HG03097 (cell line): ENCODE measurements around the gene PDSS2.
"Not testable (repeated sequence)": the region's sequence is repeated elsewhere in the genome, so short reads cannot be mapped to it uniquely, and the experiment has no call there.

ENCODE experiments used
- ATAC-seq: cut with Tn5 transposase; IDR thresholded peaks from one replicate; pipeline ENCODE4 v1.9.1; 2021; ENCODE audit not compliant: unreplicated experiment, low FRiP score

The PDSS2 gene

GRCh38 chr6:107231243-107231642 lies 228.1 kb downstream of the PDSS2 start:
- ATAC-seq = no peak

GRCh38 chr6:107230448-107230847 lies 228.9 kb downstream of the PDSS2 start:
- ATAC-seq = no peak

GRCh38 chr6:107230024-107230423 lies 229.3 kb downstream of the PDSS2 start:
- ATAC-seq = no peak

GRCh38 chr6:107228754-107229153 lies 230.6 kb downstream of the PDSS2 start:
- ATAC-seq = no peak

GRCh38 chr6:107221519-107221918 lies 237.8 kb downstream of the PDSS2 start:
- no peak for ATAC-seq

DNA sequence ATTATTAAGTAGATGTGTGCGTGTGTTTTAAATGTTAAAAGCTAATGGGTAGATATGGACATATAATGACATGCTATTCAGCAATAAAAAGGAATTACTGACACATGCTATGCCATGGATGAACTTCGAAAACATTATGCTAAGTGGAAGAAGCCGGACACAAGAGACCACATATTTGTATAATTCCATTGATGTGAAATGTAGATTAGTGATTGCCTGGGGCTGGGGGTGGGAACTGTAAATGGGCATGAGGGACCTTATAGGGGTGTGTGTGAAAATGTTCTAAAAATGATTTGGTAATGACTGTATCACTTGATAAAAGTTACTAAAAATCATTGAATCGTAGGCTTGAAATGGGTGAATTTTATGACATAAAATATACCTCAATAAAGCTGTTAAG lies 239.5 kb downstream of the PDSS2 start:
- ATAC-seq = no peak

- no peak for ATAC-seq
Measured at GRCh38 chr6:107218142-107218541, 241.2 kb downstream of the PDSS2 start.

DNA sequence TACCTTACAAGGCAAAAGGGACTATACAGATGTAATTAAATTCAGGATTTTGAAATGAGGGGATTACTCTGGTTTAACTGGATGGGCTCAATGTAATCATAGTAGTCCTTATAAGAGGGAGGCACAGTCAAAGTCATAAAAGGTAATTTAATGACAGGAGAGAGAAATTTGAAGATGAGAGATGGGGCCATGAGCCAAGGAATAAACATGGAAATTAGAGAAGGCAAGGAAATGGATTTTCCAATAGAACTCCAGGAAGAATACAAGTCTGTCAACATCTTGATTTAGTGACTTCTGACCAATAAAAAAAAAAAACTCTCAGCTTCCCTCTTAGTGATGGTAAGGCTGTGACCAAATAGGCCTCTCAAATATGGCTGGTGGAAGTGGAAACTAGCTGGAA lies 242.1 kb downstream of the PDSS2 start:
- no peak for ATAC-seq

GRCh38 chr6:107216197-107216933 lies 243.0 kb downstream of the PDSS2 start:
- no peak for ATAC-seq

- ATAC-seq = no peak
Measured at GRCh38 chr6:107215334-107215733, 244.0 kb downstream of the PDSS2 start.

- no peak for ATAC-seq
Measured at GRCh38 chr6:107214655-107215054, 244.7 kb downstream of the PDSS2 start.

DNA sequence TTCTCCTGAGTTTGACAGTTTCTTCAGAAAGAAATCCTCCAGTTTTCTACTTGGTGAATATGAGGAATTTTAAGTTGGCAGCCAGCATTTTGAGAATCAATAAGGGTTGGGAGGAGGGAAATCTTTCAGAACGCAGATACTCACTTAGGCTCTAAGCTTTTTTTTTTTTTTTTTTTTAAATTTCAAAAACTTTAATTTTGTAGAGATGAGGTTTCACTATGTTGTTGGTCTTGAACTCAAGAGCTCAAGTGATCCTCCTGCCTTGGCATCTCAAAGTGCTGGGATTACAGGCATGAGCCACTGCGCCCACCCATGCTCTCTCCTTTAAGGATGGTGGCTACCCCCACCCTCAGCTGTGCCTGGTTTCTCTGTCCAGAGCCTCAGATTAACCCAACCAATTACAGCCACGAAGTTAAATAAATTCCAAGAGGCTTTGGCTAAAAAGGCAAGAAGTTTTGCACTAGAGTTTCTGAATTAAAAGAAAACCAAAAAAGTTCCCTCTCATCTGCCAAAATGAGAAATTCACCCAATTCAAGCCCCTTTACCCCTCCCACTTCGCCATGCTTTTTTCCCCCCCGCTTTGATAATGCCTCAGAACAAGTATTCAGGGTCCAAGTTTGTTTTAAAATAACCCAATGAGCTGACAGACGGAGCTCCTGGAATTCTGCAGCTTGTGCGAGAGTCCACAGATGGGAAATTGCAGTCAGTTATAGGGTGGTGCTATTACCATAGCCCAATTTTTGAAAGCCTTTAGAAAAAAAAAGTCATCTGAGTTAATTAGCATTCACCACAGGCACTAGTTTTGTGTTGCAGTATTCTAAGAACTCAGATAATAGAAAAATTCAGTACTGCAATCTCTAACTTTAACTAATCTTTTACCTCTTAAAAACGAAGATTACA lies 249.7 kb downstream of the PDSS2 start:
- no peak for ATAC-seq

DNA sequence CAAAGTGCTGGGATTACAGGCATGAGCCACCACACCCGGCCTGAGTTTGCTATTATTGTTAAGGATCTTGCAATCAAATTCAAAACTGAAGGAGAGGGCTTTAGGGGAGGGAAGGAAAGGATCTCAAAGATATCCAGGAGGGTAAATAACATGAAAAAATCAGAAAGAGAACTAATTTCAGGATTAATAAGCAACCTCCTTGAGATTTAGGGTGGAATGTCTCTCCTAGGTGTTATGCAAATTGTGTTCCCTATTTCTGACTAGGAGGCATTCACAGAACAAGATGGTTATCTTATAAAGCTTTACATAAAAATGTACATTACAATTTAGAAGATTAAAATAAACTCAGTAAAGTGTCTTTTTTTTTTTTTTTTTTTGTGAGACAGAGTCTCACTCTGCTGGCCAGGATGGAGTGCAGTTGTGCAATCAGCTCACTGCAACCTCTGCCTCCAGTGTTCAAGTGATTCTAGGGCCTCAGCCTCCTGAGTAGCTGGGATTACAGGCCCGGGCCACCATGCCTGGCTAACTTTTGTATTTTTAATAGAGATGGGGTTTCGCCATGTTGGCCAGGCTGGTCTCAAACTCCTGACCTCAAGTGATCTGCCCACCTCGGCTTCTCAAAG lies 252.0 kb downstream of the PDSS2 start:
- no peak for ATAC-seq

DNA sequence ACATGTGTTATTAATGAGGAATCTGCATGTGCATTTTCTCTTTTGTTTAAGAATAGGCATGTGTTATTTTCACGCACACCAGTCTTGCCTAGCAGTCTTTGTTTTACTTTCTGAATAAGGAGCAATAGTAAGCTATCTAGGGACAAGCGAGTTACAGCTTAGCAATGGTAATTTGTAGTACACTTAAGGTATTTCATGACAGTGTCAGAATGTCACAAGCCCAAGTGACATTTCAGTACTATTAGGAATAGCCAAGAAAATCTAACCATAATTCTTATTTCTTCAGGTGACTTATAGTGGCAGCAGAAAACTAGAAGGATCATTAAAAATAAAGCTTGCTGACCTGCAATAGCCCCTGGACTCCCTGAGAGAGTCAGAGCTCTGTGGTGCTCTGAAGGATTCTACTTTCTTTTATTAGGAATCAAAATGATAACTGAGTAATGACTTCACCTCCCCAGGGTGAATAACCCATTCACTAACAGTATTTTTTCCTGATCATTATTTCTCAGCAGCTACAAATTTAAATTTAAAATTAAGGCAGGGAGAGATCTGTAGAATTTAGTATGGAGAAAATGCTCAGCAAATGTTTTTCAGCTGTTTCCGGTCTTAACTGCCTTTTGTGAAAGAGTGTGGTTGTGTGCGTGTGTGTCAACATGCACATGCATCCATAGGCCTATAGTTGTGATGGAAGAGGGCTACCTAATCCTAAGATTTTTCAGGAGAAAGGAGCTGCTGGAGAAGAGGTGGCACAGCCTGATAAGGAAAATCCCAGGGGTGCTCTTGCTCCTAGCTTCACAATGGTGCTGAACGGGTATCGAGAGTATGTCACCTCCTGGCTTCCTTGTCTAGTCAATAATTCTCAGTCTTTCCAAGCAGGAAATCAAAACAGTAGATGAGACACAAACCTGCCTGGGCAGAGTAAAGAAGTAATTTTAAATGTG lies 254.0 kb downstream of the PDSS2 start:
- ATAC-seq = no peak

DNA sequence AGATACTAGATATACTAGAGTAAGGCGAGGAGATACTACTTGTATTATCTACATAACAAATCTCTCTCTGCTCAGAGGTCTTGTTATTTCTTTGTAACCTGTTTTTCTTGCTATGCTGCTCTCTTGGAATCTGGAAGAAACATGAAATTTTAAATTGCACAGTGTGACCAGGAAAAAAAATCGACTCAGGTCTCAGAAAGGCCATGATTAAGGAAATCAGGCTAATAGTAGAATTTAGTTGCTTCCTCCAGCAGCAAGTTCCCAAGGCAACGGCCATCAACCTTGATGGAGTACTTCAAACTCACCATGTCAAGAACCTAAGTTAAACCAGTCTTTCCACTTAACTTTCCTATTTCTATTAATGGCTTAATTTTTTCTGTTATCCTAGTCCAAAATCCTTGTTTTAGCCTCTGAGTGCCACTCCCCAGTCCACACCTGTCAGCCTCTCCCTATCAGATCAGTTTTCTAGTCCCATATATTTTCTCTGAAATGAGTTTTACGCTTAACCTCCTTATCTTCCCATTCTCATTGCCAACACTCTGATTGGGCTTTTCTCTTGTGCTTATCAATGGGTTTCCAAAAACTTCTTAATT lies 256.4 kb downstream of the PDSS2 start:
- no peak for ATAC-seq

- ATAC-seq = no peak
Measured at GRCh38 chr6:107198631-107199416, 260.5 kb downstream of the PDSS2 start.

DNA sequence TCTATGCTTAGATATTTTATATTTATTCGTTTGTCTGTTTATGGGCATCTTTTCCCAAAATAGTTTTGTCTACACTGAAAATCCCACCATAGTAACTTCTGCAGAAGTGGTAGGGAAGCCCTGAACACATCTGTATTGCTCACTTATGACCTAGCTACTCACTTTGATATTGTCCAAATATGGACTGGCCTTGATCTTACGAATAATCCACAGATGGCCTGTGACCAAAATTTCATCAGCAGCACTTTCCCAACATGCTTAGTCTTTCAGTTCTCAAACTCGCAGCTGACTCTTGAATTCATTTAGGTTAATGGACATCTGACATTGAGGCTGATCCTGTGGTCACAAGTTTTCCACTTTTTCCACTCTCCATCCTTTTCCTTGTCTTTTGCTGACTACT lies 263.2 kb downstream of the PDSS2 start:
- ATAC-seq = no peak

DNA sequence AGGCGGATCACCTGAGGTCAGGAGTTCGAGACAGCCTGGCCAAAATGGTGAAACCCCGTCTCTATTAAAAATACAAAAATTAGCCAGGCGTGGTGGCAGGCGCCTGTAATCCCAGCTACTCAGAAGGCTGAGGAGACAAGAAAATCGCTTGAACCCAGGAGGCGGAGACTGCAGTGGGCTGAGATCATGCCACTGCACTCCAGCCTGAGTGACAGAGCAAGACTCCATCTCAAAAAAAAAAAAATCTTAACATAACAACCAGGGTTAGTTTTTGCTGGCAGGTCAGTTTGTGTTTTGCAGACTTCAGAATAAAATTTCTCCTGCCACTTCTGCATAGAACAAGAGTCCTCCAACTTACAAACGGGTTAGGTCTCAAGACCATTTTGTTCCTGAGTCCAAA lies 264.6 kb downstream of the PDSS2 start:
- not testable (repeated sequence) for ATAC-seq

- ATAC-seq = no peak
Measured at GRCh38 chr6:107192830-107193229, 266.5 kb downstream of the PDSS2 start.
